Sigmoid colon (tissue), 3 donors: ENCODE results near the gene NXPE4.
"Not testable (repeated sequence)": the region's sequence is repeated elsewhere in the genome, so short reads cannot be mapped to it uniquely, and the experiment has no call there.

ENCODE experiments used
- POLR2A ChIP-seq, 2 donors: fragments of 450-650 bp; IDR thresholded peaks; one replicate each; pipeline ENCODE4 v1.6.1; 2016; ENCODE audit warnings: antibody characterized with exemption in 2 of 2, mild to moderate bottlenecking in 2 of 2, moderate library complexity in 2 of 2
- TF ChIP-seq, protein P1 (sequence below), 4 experiments: fragments of 450-650 bp in 3 of 4; fragments of 200-600 bp in 1 of 4; IDR thresholded peaks; one replicate each; pipeline ENCODE4 v1.5.1; 2016 to 2019; ENCODE audit warnings: antibody characterized with exemption in 4 of 4, mild to moderate bottlenecking in 3 of 4, moderate library complexity in 2 of 4

DNA sequence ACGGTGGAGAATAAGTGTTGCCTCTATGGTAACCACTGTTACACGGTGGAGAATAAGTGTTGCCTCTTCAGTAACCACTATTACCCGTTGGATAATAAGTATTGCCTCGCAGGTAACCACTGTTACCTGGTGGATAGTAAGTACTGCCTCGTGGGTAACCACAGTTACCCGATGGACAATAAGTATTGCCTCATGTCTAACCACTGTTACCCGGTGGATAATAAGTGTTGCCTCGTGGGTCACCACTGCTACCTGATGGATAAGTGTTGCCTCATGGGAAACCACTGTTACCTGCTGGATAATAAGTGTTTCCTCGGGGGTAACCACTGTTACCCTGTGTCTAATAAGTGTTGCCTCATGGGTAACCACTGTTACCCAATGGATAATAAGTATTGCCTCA lies 16.6 kb upstream of the NXPE4 start:
- TF ChIP-seq, protein P1, sequence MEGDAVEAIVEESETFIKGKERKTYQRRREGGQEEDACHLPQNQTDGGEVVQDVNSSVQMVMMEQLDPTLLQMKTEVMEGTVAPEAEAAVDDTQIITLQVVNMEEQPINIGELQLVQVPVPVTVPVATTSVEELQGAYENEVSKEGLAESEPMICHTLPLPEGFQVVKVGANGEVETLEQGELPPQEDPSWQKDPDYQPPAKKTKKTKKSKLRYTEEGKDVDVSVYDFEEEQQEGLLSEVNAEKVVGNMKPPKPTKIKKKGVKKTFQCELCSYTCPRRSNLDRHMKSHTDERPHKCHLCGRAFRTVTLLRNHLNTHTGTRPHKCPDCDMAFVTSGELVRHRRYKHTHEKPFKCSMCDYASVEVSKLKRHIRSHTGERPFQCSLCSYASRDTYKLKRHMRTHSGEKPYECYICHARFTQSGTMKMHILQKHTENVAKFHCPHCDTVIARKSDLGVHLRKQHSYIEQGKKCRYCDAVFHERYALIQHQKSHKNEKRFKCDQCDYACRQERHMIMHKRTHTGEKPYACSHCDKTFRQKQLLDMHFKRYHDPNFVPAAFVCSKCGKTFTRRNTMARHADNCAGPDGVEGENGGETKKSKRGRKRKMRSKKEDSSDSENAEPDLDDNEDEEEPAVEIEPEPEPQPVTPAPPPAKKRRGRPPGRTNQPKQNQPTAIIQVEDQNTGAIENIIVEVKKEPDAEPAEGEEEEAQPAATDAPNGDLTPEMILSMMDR (IDR thresholded peaks at IDR 0.05), result not testable (repeated sequence)
- not testable (repeated sequence) for TF ChIP-seq POLR2A (IDR thresholded peaks at IDR 0.05)
